HCT116 (cell line): ENCODE measurements around the gene CTNNA2. TPM values are rescaled to one million over a fixed set of nuclear protein-coding genes. Genes with fewer than 3 reads are reported as not detected.

Experiments
- ATAC-seq: fragments of 200-7000 bp; cut with Tn5 transposase; 2 replicates; pipeline ENCODE4 v1.9.1; 2020; ENCODE audit warnings: mild to moderate bottlenecking, moderate library complexity
- BruUV-seq: library from RNA; stranded (reverse); fragments of 400-500 nt; replicated peaks from 2 replicates; lab custom pipeline; 2021; lab: Mats Ljungman, UMichigan
- CTCF ChIA-PET: fragments of 300-600 bp; sonication (Branson Sonifier 250); formaldehyde crosslinking; loops from one replicate; lab custom pipeline; 2021; ENCODE audit warnings: antibody characterized with exemption; lab: Charles Lee
- POLR2A ChIA-PET: fragments of 300-600, 350-600 bp; sonication (Branson Sonifier 250); formaldehyde crosslinking; loops from one replicate; lab custom pipeline; 2021; ENCODE audit warnings: antibody characterized with exemption; lab: Charles Lee
- RAD21 ChIA-PET, 2 experiments: fragments of 300-600 bp; sonication (Branson Sonifier 250); formaldehyde crosslinking; loops; one replicate each; lab custom pipeline; 2023; ENCODE audit warnings: low total read pairs in 2 of 2; ENCODE audit not compliant: uncharacterized antibody in 2 of 2, unreplicated experiment in 2 of 2, low non-redundant PET in 1 of 2; lab: Charles Lee
- DNase-seq: peaks from one replicate; pipeline ENCODE4 v3.0.0-alpha.2; 2010; ENCODE audit warnings: low read depth, low spot score
- H2AFZ ChIP-seq: fragments of 200-600 bp; shearing (Covaris generic), sonication (generic); 2 replicates; pipeline ENCODE4 v1.6.1; 2017; ENCODE audit warnings: low read depth, mixed run types, mixed read lengths, antibody characterized with exemption, low read length; ENCODE audit not compliant: poor library complexity, severe bottlenecking
- H3K27ac ChIP-seq: 2 replicates; pipeline ENCODE4 v1.5.1; 2012; ENCODE audit warnings: low read depth, low read length
- H3K27me3 ChIP-seq: fragments of 200-600 bp; sonication (generic); 2 replicates; pipeline ENCODE4 v1.6.1; 2016; ENCODE audit warnings: mixed run types, low read length, mixed read lengths; ENCODE audit not compliant: insufficient read depth
- H3K36me3 ChIP-seq, 2 experiments: fragments of 200-500 bp in 1 of 2; fragments of 200-600 bp in 1 of 2; sonication (Bioruptor generic) in 1 of 2; sonication (generic) in 1 of 2; 2 replicates each; pipeline versions ENCODE4 v1.5.1 to v1.6.1; 2014 to 2016; ENCODE audit warnings: low read length in 2 of 2, inconsistent platforms in 1 of 2, mixed read lengths in 1 of 2, mixed run types in 1 of 2; ENCODE audit not compliant: insufficient read depth in 2 of 2, control insufficient read depth in 1 of 2
- H3K4me1 ChIP-seq, 2 experiments: fragments of 200-600 bp in 1 of 2; sonication (generic) in 1 of 2; 2 replicates each; pipeline versions ENCODE4 v1.5.1 to v1.6.1; 2012 to 2017; ENCODE audit warnings: low read length in 2 of 2, inconsistent platforms in 1 of 2, mild to moderate bottlenecking in 1 of 2, mixed read lengths in 1 of 2, mixed run types in 1 of 2, moderate library complexity in 1 of 2; ENCODE audit not compliant: insufficient read depth in 2 of 2, control insufficient read depth in 1 of 2
- H3K4me2 ChIP-seq: fragments of 200-600 bp; sonication (generic); 2 replicates; pipeline ENCODE4 v1.6.1; 2017; ENCODE audit warnings: mixed run types, low read length, mixed read lengths
- H3K4me3 ChIP-seq, 2 experiments: fragments of 200-600 bp in 1 of 2; sonication (generic) in 1 of 2; replicated peaks in 1 of 2; 2 replicates each; pipeline ENCODE4 v1.5.1; 2011 to 2016; ENCODE audit warnings: low read length in 2 of 2, control low read depth in 1 of 2, low read depth in 1 of 2, mild to moderate bottlenecking in 1 of 2, mixed read lengths in 1 of 2, mixed run types in 1 of 2
- H3K79me2 ChIP-seq: fragments of 200-600 bp; sonication (generic); 2 replicates; pipeline ENCODE4 v1.6.1; 2017; ENCODE audit warnings: mild to moderate bottlenecking, mixed run types, low read length, moderate library complexity, mixed read lengths; ENCODE audit not compliant: insufficient read depth
- H3K9ac ChIP-seq: fragments of 200-600 bp; sonication (generic); 2 replicates; pipeline ENCODE4 v1.6.1; 2016; ENCODE audit warnings: low read length, mixed read lengths
- H3K9me2 ChIP-seq: fragments of 200-600 bp; sonication (generic), shearing (Covaris generic); 2 replicates; pipeline ENCODE4 v1.6.1; 2017; ENCODE audit warnings: mixed run types, mild to moderate bottlenecking, moderate library complexity; ENCODE audit not compliant: insufficient read depth
- H3K9me3 ChIP-seq, 2 experiments: fragments of 200-500 bp in 1 of 2; fragments of 200-600 bp in 1 of 2; sonication (Bioruptor generic) in 1 of 2; sonication (generic) in 1 of 2; 2 replicates each; pipeline ENCODE4 v1.6.1; 2014 to 2017; ENCODE audit warnings: low read length in 2 of 2, mixed read lengths in 2 of 2, inconsistent platforms in 1 of 2, low read depth in 1 of 2, mild to moderate bottlenecking in 1 of 2, mixed run types in 1 of 2, moderate library complexity in 1 of 2; ENCODE audit not compliant: control insufficient read depth in 1 of 2, insufficient read depth in 1 of 2
- H4K20me1 ChIP-seq: fragments of 200-600 bp; sonication (generic), shearing (Covaris generic); 2 replicates; pipeline ENCODE4 v1.6.1; 2017; ENCODE audit warnings: mixed run types, mild to moderate bottlenecking, moderate library complexity; ENCODE audit not compliant: insufficient read depth
- ATF3 ChIP-seq: IDR thresholded peaks from 2 replicates; pipeline ENCODE4 v1.6.1; 2012
- EZH2 ChIP-seq: fragments of 200-600 bp; sonication (generic); IDR thresholded peaks from 2 replicates; pipeline ENCODE4 v1.6.1; 2017; ENCODE audit warnings: antibody characterized with exemption, mixed run types
- FOSL1 ChIP-seq: IDR thresholded peaks from 2 replicates; pipeline ENCODE4 v1.6.1; 2012; ENCODE audit warnings: low read depth
- MAX ChIP-seq: IDR thresholded peaks from 2 replicates; pipeline ENCODE4 v1.6.1; 2012
- POLR2A ChIP-seq: IDR thresholded peaks from 2 replicates; pipeline ENCODE4 v1.7.0; 2011; ENCODE audit warnings: borderline replicate concordance; ENCODE audit not compliant: insufficient read depth, insufficient read length; ENCODE audit errors: extremely low read depth
- REST ChIP-seq: IDR thresholded peaks from 2 replicates; pipeline ENCODE4 v1.6.1; 2012; ENCODE audit warnings: low read depth
- SP1 ChIP-seq: IDR thresholded peaks from 2 replicates; pipeline ENCODE4 v1.6.1; 2012; ENCODE audit warnings: low read depth
- TCF7L2 ChIP-seq: IDR thresholded peaks from 2 replicates; pipeline ENCODE4 v1.7.0; 2011; ENCODE audit warnings: borderline replicate concordance, inconsistent platforms; ENCODE audit not compliant: insufficient read depth, insufficient read length; ENCODE audit errors: extremely low read depth
- intact Hi-C: fragments of 100-400 bp; cut with micrococcal nuclease; formaldehyde crosslinking; loops from 2 replicates; pipeline ENCODE4 v1.10.0; 2022
- total RNA-seq: library from RNA; stranded (reverse); gene quantifications from one replicate; pipeline ENCODE4 v1.2.1, GENCODE V29; 2021; ENCODE audit not compliant: unreplicated experiment

Gene CTNNA2
- total RNA-seq, 1 experiment from 2014 or later = not detected

- Histone ChIP-seq H3K4me1 (no peaks in the 10 kb centered on the region), H2AFZ (no peak overlapping the region), H3K9ac (no peak overlapping the region), H4K20me1 (no peaks in the 10 kb centered on the region), H3K36me3 (no peaks in the 10 kb centered on the region), H3K27me3 (no peaks in the 10 kb centered on the region), H3K4me3 (no peak overlapping the region), H3K79me2 (no peaks in the 10 kb centered on the region), H3K9me3 (peaks cover 0 to 12% of the 10 kb centered on the region in 2 experiments; a peak in 2 of 4 replicates), H3K27ac (no peak overlapping the region), H3K4me2 (no peak overlapping the region), H3K9me2 (no peaks in the 10 kb centered on the region)
- ChIA-PET RAD21 (no interaction called here), POLR2A (no interaction called here), CTCF (no interaction called here)
- ATAC-seq = no peak
- DNase-seq = no peak
- BruUV-seq = no TSS peak
- intact Hi-C loops = no loop called here
- TF ChIP-seq MAX (no peak), POLR2A (no peak), SP1 (no peak), ATF3 (no peak), EZH2 (no peak), REST (no peak), TCF7L2 (no peak), FOSL1 (no peak)
These were observed 941.8 kb downstream of the CTNNA2 start for GRCh38 chr2:80454628-80455027.
